Middle frontal gyrus (tissue), 1 donor: ENCODE data around the gene VPS33B.

Experiments used
- DNase-seq: peaks from one replicate; pipeline ENCODE4 v3.0.0-alpha.2; 2015; ENCODE audit warnings: low spot score; ENCODE audit errors: extremely low spot score

The VPS33B gene

DNA sequence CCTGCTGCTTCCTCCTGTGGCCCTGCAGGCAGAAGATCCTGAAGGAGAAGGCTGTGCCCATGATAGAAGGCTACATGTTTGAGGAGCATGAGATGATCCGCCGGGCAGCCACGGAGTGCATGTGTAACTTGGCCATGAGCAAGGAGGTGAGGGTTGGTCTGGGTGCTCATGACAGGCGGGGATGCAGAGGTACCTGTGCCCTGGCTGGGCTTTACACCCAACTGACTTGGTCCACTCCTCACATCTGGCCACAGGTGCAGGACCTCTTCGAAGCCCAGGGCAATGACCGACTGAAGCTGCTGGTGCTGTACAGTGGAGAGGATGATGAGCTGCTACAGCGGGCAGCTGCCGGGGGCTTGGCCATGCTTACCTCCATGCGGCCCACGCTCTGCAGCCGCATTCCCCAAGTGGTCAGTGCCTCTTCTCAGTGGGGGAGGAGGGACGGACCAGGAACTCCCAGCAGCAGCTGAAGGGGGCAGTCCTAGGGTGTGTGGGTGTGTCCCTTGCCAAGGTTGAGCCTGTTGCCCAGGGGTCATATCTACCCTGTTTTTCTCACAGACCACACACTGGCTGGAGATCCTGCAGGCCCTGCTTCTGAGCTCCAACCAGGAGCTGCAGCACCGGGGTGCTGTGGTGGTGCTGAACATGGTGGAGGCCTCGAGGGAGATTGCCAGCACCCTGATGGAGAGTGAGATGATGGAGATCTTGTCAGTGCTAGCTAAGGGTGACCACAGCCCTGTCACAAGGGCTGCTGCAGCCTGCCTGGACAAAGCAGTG, 69.3 kb downstream of the VPS33B start:
- DNase-seq, result no peak

DNA sequence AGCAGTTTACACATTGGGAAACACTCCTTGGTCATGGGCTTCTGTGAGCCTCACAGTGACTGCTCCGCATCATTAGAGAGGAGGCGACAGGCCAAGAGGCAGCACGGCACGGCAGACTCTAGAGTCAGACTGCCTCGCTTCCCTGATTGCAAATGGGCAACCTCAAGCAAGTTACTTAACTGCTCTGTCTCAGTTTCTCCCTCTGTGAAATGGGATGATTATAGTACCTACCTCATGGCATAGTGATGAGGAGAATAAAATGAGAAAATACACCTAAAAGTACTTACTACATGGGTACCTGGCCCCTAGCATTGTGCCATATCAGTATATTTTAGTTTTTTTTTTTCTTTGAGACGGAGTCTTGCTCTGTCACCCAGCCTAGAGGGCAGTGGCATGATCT, 71.7 kb downstream of the VPS33B start:
- DNase-seq, result no peak

DNA sequence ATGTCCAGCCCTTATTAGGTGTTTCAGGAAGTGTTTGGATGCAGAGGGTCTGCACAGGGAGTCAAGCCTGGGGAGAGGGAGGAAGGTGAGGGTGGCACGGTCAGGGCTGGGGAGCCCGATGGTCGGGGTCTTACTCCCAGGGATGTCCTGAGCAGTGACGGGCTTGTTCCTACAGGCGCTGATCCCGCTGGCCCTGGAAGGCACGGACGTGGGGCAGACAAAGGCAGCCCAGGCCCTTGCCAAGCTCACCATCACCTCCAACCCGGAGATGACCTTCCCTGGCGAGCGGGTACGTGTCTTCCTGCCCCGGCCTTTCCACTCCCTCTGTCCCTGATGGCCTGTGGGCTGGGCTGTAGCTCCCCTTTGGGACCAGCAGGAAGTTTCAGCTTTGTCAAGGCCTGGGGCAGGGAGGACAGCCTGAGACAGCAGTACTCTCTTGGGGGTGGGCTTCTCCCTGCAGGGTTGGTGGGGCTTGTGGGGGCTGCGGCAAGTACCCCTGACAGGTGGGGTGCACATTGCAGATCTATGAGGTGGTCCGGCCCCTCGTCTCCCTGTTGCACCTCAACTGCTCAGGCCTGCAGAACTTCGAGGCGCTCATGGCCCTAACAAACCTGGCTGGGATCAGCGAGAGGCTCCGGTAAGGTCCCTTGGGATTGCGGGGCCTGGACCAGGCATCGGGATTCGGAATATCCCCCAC, 72.3 kb downstream of the VPS33B start:
- DNase-seq, result no peak
